ENCODE measurements around the gene FTL. TPM values are rescaled to one million over a fixed set of nuclear protein-coding genes. Genes with fewer than 3 reads are reported as not detected.

The FTL gene
- total and polyA plus RNA-seq, 2 donors (not counting 3 experiments of a cell fraction or from before 2014, with no cell fraction given): 1,937 to 2,748 TPM

- Histone ChIP-seq H3K4me2 (ENCODE audit: insufficient read depth, low read length) (no peak overlapping the region), H3K79me2 (ENCODE audit: control insufficient read depth, insufficient read depth, low read length) (peaks cover 21% of the 10 kb centered on the region), H2AFZ (ENCODE audit: low read depth, low read length) (no peak overlapping the region), H3K4me1 (ENCODE audit: control insufficient read depth, extremely low read depth, insufficient read depth, low read length) (peaks cover 25% of the 10 kb centered on the region), H4K20me1 (replicated peaks; ENCODE audit: control insufficient read depth, extremely low read depth, insufficient read depth, low read length) (peaks cover 3% of the 10 kb centered on the region), H3K27ac (ENCODE audit: insufficient read depth, low read depth, low read length) (peak overlapping the region; percentile 21), H3K36me3 (ENCODE audit: control insufficient read depth in 2 of 2, extremely low read depth in 1 of 2, insufficient read depth in 2 of 2, low read length in 2 of 2) (peaks cover 3 to 4% of the 10 kb centered on the region in 2 experiments), H3K4me3 (replicated peaks in 1 of 3; ENCODE audit: insufficient read depth in 1 of 3, low read depth in 1 of 3, low read length in 3 of 3) (no peak overlapping the region), H3K9ac (replicated peaks; ENCODE audit: extremely low read depth, insufficient read depth, low read length) (no peak overlapping the region), H3K27me3 (ENCODE audit: control insufficient read depth in 2 of 2, insufficient read depth in 2 of 2, low read length in 2 of 2) (no peaks in the 10 kb centered on the region), H3K9me1 (replicated peaks; ENCODE audit: control insufficient read depth, extremely low read depth, insufficient read depth, low read length) (no peaks in the 10 kb centered on the region), H3K9me3 (replicated peaks; ENCODE audit: control insufficient read depth, insufficient read depth, low read length) (no peaks in the 10 kb centered on the region)
- TF ChIP-seq POLR2A (IDR thresholded peaks at IDR 0.05; ENCODE audit: low read depth, low read length) (peak; percentile 94), GATA2 (IDR thresholded peaks at IDR 0.05; ENCODE audit: insufficient read depth, insufficient read length, low read depth, low read length) (no peak), POLR2AphosphoS5 (IDR thresholded peaks at IDR 0.05; ENCODE audit: insufficient read depth, low read depth, low read length) (peak; percentile 84), CTCF (IDR thresholded peaks at IDR 0.05; ENCODE audit: extremely low read depth in 1 of 2, insufficient read depth in 1 of 2, low read depth in 1 of 2, low read length in 2 of 2) (no peak)
- BruUV-seq (replicated peaks): no TSS peak
- dilution Hi-C loops (cut with MboI; ENCODE audit: extremely low pct_ligation_motif_present, low sequenced_read_pairs) (no loop called here), intact Hi-C loops (cut with micrococcal nuclease) (no loop called here)
- DNase-seq (ENCODE audit: low read depth, low spot score): no peak
- ChIA-PET POLR2A (interaction anchor here (1.4 kb wide), 1 partner anchor 88 kb away, joined by 8 read pairs; no protein-coding TSS in a partner anchor), CTCF (interaction anchor here (0.9 to 1.2 kb wide), 2 partner anchors 8 to 167 kb away, joined by 3 to 5 read pairs; no protein-coding TSS in a partner anchor)
- peak; percentile 38 for FAIRE-seq
These were observed 2.9 kb upstream of the FTL start for GRCh38 chr19:48962029-48962848.
